ENCODE measurements around the gene TOM1. TPM values are rescaled to one million over a fixed set of nuclear protein-coding genes. Genes with fewer than 3 reads are reported as not detected.

The TOM1 gene
- total and polyA plus RNA-seq, 10 of the 15 experiments (the other 5 are each of a cell fraction or from before 2014, with no cell fraction given) = 2.2 to 64.6 (median 40.3) TPM

Small RNAs within 50 kb of the gene (microRNA-seq; reads per million reads assigned to microRNA genes)
- gene MIR3909 = 6.0 reads per million, percentile 34 among the genes with 10 or more reads in this experiment
- not detected for gene MIR6069

Small RNAs within 50 kb of the gene (small RNA-seq; reads per million reads assigned to genes)
- 9.7 reads per million, percentile 95 among the genes with 10 or more reads in this experiment for gene MIR3909
- gene MIR6069 = not detected

Other genes with a start within 250 kb of the TOM1 start
- gene ISX, start 233.7 kb upstream of the TOM1 start, total RNA-seq (2014; rRNA removed) = 0.23 and 0.33 TPM in 2 replicates
- 0.22 and 0.28 TPM in 2 replicates for gene ISX, start 233.7 kb upstream of the TOM1 start, total RNA-seq (2014; rRNA removed; fragmentation: Illumina TruSeq; extraction: Trizol)
- 0.21 and 0.45 TPM in 2 replicates for gene ISX, start 233.7 kb upstream of the TOM1 start, total RNA-seq (2021)
- 0.05 and 0.07 TPM in 2 replicates for gene ISX, start 233.7 kb upstream of the TOM1 start, polyA plus RNA-seq (2011; rRNA removed)
- 0.08 and 0.32 TPM in 2 replicates for gene ISX, start 233.7 kb upstream of the TOM1 start, polyA plus RNA-seq (2014; fragmentation: Illumina TruSeq; extraction: Trizol)
- under 1 TPM; 0.11 to 0.27 TPM for gene ISX, start 233.7 kb upstream of the TOM1 start, polyA plus RNA-seq (2014; fragmentation: Nextera tagmentation; extraction: Ambion mirVana)
- 0.19 and 0.29 TPM in 2 replicates for gene ISX, start 233.7 kb upstream of the TOM1 start, polyA plus RNA-seq (2014; rRNA removed)
- under 1 TPM; 0.28 to 0.66 TPM for gene ISX, start 233.7 kb upstream of the TOM1 start, polyA plus RNA-seq (2016; fragmentation: Nextera tagmentation; extraction: Ambion mirVana)
- 15.5 and 17.1 TPM in 2 replicates for gene HMGXB4, start 42.4 kb upstream of the TOM1 start, total RNA-seq (2014; rRNA removed)
- gene HMGXB4, start 42.4 kb upstream of the TOM1 start, total RNA-seq (2014; rRNA removed; fragmentation: Illumina TruSeq; extraction: Trizol) = 22.2 and 23.9 TPM in 2 replicates
- 24.9 and 26.1 TPM in 2 replicates for gene HMGXB4, start 42.4 kb upstream of the TOM1 start, total RNA-seq (2021)
- 36.2 and 44.4 TPM in 2 replicates for gene HMGXB4, start 42.4 kb upstream of the TOM1 start, polyA plus RNA-seq (2011; rRNA removed)
- 32.9 and 39.5 TPM in 2 replicates for gene HMGXB4, start 42.4 kb upstream of the TOM1 start, polyA plus RNA-seq (2014; fragmentation: Illumina TruSeq; extraction: Trizol)
- 10 to 100 TPM; 32.1 to 44.5 TPM for gene HMGXB4, start 42.4 kb upstream of the TOM1 start, polyA plus RNA-seq (2014; fragmentation: Nextera tagmentation; extraction: Ambion mirVana)
- gene HMGXB4, start 42.4 kb upstream of the TOM1 start, polyA plus RNA-seq (2014; rRNA removed) = 17.2 and 20.4 TPM in 2 replicates
- 10 to 100 TPM; 21.0 to 23.8 TPM for gene HMGXB4, start 42.4 kb upstream of the TOM1 start, polyA plus RNA-seq (2016; fragmentation: Nextera tagmentation; extraction: Ambion mirVana)
- 17.5 and 24.1 TPM in 2 replicates for gene HMOX1, start 81.2 kb downstream of the TOM1 start, total RNA-seq (2014; rRNA removed)
- gene HMOX1, start 81.2 kb downstream of the TOM1 start, total RNA-seq (2014; rRNA removed; fragmentation: Illumina TruSeq; extraction: Trizol) = 9.9 and 12.5 TPM in 2 replicates
- 20.2 and 21.9 TPM in 2 replicates for gene HMOX1, start 81.2 kb downstream of the TOM1 start, total RNA-seq (2021)
- 15.8 and 36.7 TPM in 2 replicates for gene HMOX1, start 81.2 kb downstream of the TOM1 start, polyA plus RNA-seq (2011; rRNA removed)
- gene HMOX1, start 81.2 kb downstream of the TOM1 start, polyA plus RNA-seq (2014; fragmentation: Illumina TruSeq; extraction: Trizol) = 9.9 and 18.3 TPM in 2 replicates
- gene HMOX1, start 81.2 kb downstream of the TOM1 start, polyA plus RNA-seq (2014; fragmentation: Nextera tagmentation; extraction: Ambion mirVana) = 1 to 10 TPM; 1.5 to 2.4 TPM
- gene HMOX1, start 81.2 kb downstream of the TOM1 start, polyA plus RNA-seq (2014; rRNA removed) = 22.9 and 30.6 TPM in 2 replicates
- gene HMOX1, start 81.2 kb downstream of the TOM1 start, polyA plus RNA-seq (2016; fragmentation: Nextera tagmentation; extraction: Ambion mirVana) = 10 to 100 TPM; 16.9 to 19.3 TPM
- 251 and 253 TPM in 2 replicates for gene MCM5, start 100.2 kb downstream of the TOM1 start, total RNA-seq (2014; rRNA removed)
- 84.6 and 100 TPM in 2 replicates for gene MCM5, start 100.2 kb downstream of the TOM1 start, total RNA-seq (2014; rRNA removed; fragmentation: Illumina TruSeq; extraction: Trizol)
- gene MCM5, start 100.2 kb downstream of the TOM1 start, total RNA-seq (2021) = 277 and 301 TPM in 2 replicates
- 97.8 and 186 TPM in 2 replicates for gene MCM5, start 100.2 kb downstream of the TOM1 start, polyA plus RNA-seq (2011; rRNA removed)
- gene MCM5, start 100.2 kb downstream of the TOM1 start, polyA plus RNA-seq (2014; fragmentation: Illumina TruSeq; extraction: Trizol) = 35.9 and 98.0 TPM in 2 replicates
- gene MCM5, start 100.2 kb downstream of the TOM1 start, polyA plus RNA-seq (2014; fragmentation: Nextera tagmentation; extraction: Ambion mirVana) = 10 to 100 TPM; 14.1 to 22.1 TPM
- 142 and 197 TPM in 2 replicates for gene MCM5, start 100.2 kb downstream of the TOM1 start, polyA plus RNA-seq (2014; rRNA removed)
- gene MCM5, start 100.2 kb downstream of the TOM1 start, polyA plus RNA-seq (2016; fragmentation: Nextera tagmentation; extraction: Ambion mirVana) = 100 to 1,000 TPM; 348 to 360 TPM
- gene RASD2, start 240.9 kb downstream of the TOM1 start, total RNA-seq (2014; rRNA removed) = not detected in 2 replicates
- not detected in 2 replicates for gene RASD2, start 240.9 kb downstream of the TOM1 start, total RNA-seq (2014; rRNA removed; fragmentation: Illumina TruSeq; extraction: Trizol)
- gene RASD2, start 240.9 kb downstream of the TOM1 start, total RNA-seq (2021) = not detected in 2 replicates
- 0.03 TPM in 1 of 2 replicates, not detected in the other for gene RASD2, start 240.9 kb downstream of the TOM1 start, polyA plus RNA-seq (2011; rRNA removed)
- not detected in 2 replicates for gene RASD2, start 240.9 kb downstream of the TOM1 start, polyA plus RNA-seq (2014; fragmentation: Illumina TruSeq; extraction: Trizol)
- not detected for gene RASD2, start 240.9 kb downstream of the TOM1 start, polyA plus RNA-seq (2014; fragmentation: Nextera tagmentation; extraction: Ambion mirVana)
- gene RASD2, start 240.9 kb downstream of the TOM1 start, polyA plus RNA-seq (2014; rRNA removed) = not detected in 2 replicates
- not detected for gene RASD2, start 240.9 kb downstream of the TOM1 start, polyA plus RNA-seq (2016; fragmentation: Nextera tagmentation; extraction: Ambion mirVana)

Measured in GM12878 (cell line).